Measurements from ENCODE around the gene IL10. TPM values are rescaled to one million over a fixed set of nuclear protein-coding genes. Genes with fewer than 3 reads are reported as not detected.

Gene IL10
- total RNA-seq, 1 donor from 2014 or later = not detected

GRCh38 chr1:206803221-206803730 is 31.0 kb upstream of the IL10 start:
- H3K27ac Mint-ChIP-seq (ENCODE audit: unreplicated experiment) = no peak overlapping the region
- no peaks in the 10 kb centered on the region for H3K36me3 Mint-ChIP-seq (ENCODE audit: unreplicated experiment)
- no peaks in the 10 kb centered on the region for H3K9me3 Mint-ChIP-seq (ENCODE audit: unreplicated experiment)
- no peak overlapping the region for H3K4me3 Mint-ChIP-seq (ENCODE audit: unreplicated experiment)
- no peaks in the 10 kb centered on the region for H3K27me3 Mint-ChIP-seq (ENCODE audit: unreplicated experiment)
- TF ChIP-seq CTCF (IDR thresholded peaks at IDR 0.05; ENCODE audit: partially characterized antibody, unreplicated experiment) = no peak
- no peak for DNase-seq
- H3K4me1 Mint-ChIP-seq (ENCODE audit: low read depth, unreplicated experiment) = no peaks in the 10 kb centered on the region

GRCh38 chr1:206802401-206802800 is 30.1 kb upstream of the IL10 start:
- H3K27me3 Mint-ChIP-seq (ENCODE audit: unreplicated experiment) = no peaks in the 10 kb centered on the region
- DNase-seq = no peak
- no peak for TF ChIP-seq CTCF (IDR thresholded peaks at IDR 0.05; ENCODE audit: partially characterized antibody, unreplicated experiment)
- no peaks in the 10 kb centered on the region for H3K4me1 Mint-ChIP-seq (ENCODE audit: low read depth, unreplicated experiment)
- H3K9me3 Mint-ChIP-seq (ENCODE audit: unreplicated experiment) = no peaks in the 10 kb centered on the region
- no peak overlapping the region for H3K27ac Mint-ChIP-seq (ENCODE audit: unreplicated experiment)
- H3K4me3 Mint-ChIP-seq (ENCODE audit: unreplicated experiment) = no peak overlapping the region
- no peaks in the 10 kb centered on the region for H3K36me3 Mint-ChIP-seq (ENCODE audit: unreplicated experiment)

GRCh38 chr1:206801467-206801866 is 29.2 kb upstream of the IL10 start:
- no peak for TF ChIP-seq CTCF (IDR thresholded peaks at IDR 0.05; ENCODE audit: partially characterized antibody, unreplicated experiment)
- no peak overlapping the region for H3K4me3 Mint-ChIP-seq (ENCODE audit: unreplicated experiment)
- no peaks in the 10 kb centered on the region for H3K9me3 Mint-ChIP-seq (ENCODE audit: unreplicated experiment)
- no peaks in the 10 kb centered on the region for H3K27me3 Mint-ChIP-seq (ENCODE audit: unreplicated experiment)
- H3K4me1 Mint-ChIP-seq (ENCODE audit: low read depth, unreplicated experiment) = no peaks in the 10 kb centered on the region
- DNase-seq = no peak
- H3K27ac Mint-ChIP-seq (ENCODE audit: unreplicated experiment) = no peak overlapping the region
- H3K36me3 Mint-ChIP-seq (ENCODE audit: unreplicated experiment) = no peaks in the 10 kb centered on the region

- H3K4me1 Mint-ChIP-seq (ENCODE audit: low read depth, unreplicated experiment) = no peaks in the 10 kb centered on the region
- TF ChIP-seq CTCF (IDR thresholded peaks at IDR 0.05; ENCODE audit: partially characterized antibody, unreplicated experiment) = no peak
- H3K9me3 Mint-ChIP-seq (ENCODE audit: unreplicated experiment) = no peaks in the 10 kb centered on the region
- DNase-seq = no peak
- H3K4me3 Mint-ChIP-seq (ENCODE audit: unreplicated experiment) = no peak overlapping the region
- H3K36me3 Mint-ChIP-seq (ENCODE audit: unreplicated experiment) = no peaks in the 10 kb centered on the region
- no peak overlapping the region for H3K27ac Mint-ChIP-seq (ENCODE audit: unreplicated experiment)
- no peaks in the 10 kb centered on the region for H3K27me3 Mint-ChIP-seq (ENCODE audit: unreplicated experiment)
Observed at GRCh38 chr1:206800891-206801290, 28.6 kb upstream of the IL10 start.

GRCh38 chr1:206800411-206800810 is 28.1 kb upstream of the IL10 start:
- no peaks in the 10 kb centered on the region for H3K9me3 Mint-ChIP-seq (ENCODE audit: unreplicated experiment)
- H3K27ac Mint-ChIP-seq (ENCODE audit: unreplicated experiment) = no peak overlapping the region
- H3K4me3 Mint-ChIP-seq (ENCODE audit: unreplicated experiment) = no peak overlapping the region
- H3K4me1 Mint-ChIP-seq (ENCODE audit: low read depth, unreplicated experiment) = no peaks in the 10 kb centered on the region
- no peaks in the 10 kb centered on the region for H3K36me3 Mint-ChIP-seq (ENCODE audit: unreplicated experiment)
- H3K27me3 Mint-ChIP-seq (ENCODE audit: unreplicated experiment) = no peaks in the 10 kb centered on the region
- no peak for DNase-seq
- TF ChIP-seq CTCF (IDR thresholded peaks at IDR 0.05; ENCODE audit: partially characterized antibody, unreplicated experiment) = no peak
